H1 (cell line): ENCODE data around the gene MEX3D. TPM values are rescaled to one million over a fixed set of nuclear protein-coding genes. Genes with fewer than 3 reads are reported as not detected.

Source experiments
- BCL11A ChIP-seq, 2 experiments: IDR thresholded peaks; one replicate each; pipeline ENCODE4 v1.6.1; 2011; ENCODE audit warnings: low read depth in 2 of 2, low read length in 2 of 2, mild to moderate bottlenecking in 2 of 2
- CBX5 ChIP-seq: fragments of 300-800, 300-1000 bp; sonication (generic); IDR thresholded peaks from 2 replicates; pipeline ENCODE4 v1.7.1; 2016; ENCODE audit warnings: antibody characterized with exemption, low read length, low read depth
- CHD1 ChIP-seq: IDR thresholded peaks from 2 replicates; pipeline ENCODE4 v1.6.1; 2012; ENCODE audit warnings: low read depth, low read length, improper control_type of control experiment
- CREB1 ChIP-seq: IDR thresholded peaks from 2 replicates; pipeline ENCODE4 v1.6.1; 2012; ENCODE audit warnings: inconsistent platforms
- CTBP2 ChIP-seq: IDR thresholded peaks from 2 replicates; pipeline ENCODE4 v1.7.0; 2011; ENCODE audit warnings: borderline replicate concordance, mild to moderate bottlenecking, moderate library complexity, mixed read lengths, low read length; ENCODE audit not compliant: insufficient read depth, insufficient read length
- CTCF ChIP-seq, 3 experiments: IDR thresholded peaks; 1 replicate in 2 of 3; 2 replicates in 1 of 3; pipeline versions ENCODE4 v1.5.1 to v1.6.1; 2011; ENCODE audit warnings: low read length in 3 of 3, mild to moderate bottlenecking in 3 of 3, inconsistent platforms in 2 of 3, low read depth in 1 of 3, moderate library complexity in 1 of 3; ENCODE audit not compliant: insufficient read depth in 1 of 3; ENCODE audit errors: control extremely low read depth in 1 of 3
- EP300 ChIP-seq, 2 experiments: IDR thresholded peaks; 1 replicate in 1 of 2; 2 replicates in 1 of 2; pipeline ENCODE4 v1.6.1; 2011 to 2012; ENCODE audit warnings: low read depth in 2 of 2, low read length in 2 of 2, mild to moderate bottlenecking in 2 of 2, borderline replicate concordance in 1 of 2, inconsistent platforms in 1 of 2, moderate library complexity in 1 of 2
- GTF2F1 ChIP-seq: IDR thresholded peaks from 2 replicates; pipeline ENCODE4 v1.6.1; 2012; ENCODE audit warnings: low read depth, low read length, improper control_type of control experiment, borderline replicate concordance
- KDM5A ChIP-seq: fragments of 200-600 bp; IDR thresholded peaks from 2 replicates; pipeline ENCODE4 v1.7.1; 2012; ENCODE audit warnings: mild to moderate bottlenecking, low read length, inconsistent platforms, mixed read lengths
- POU5F1 ChIP-seq: IDR thresholded peaks from 2 replicates; pipeline ENCODE4 v1.6.1; 2011; ENCODE audit warnings: low read depth, mild to moderate bottlenecking, low read length, moderate library complexity
- RXRA ChIP-seq: IDR thresholded peaks from 2 replicates; pipeline ENCODE4 v1.6.1; 2011; ENCODE audit warnings: low read depth, mild to moderate bottlenecking, low read length, moderate library complexity; ENCODE audit not compliant: insufficient read depth
- SIRT6 ChIP-seq: IDR thresholded peaks from one replicate; pipeline ENCODE4 v1.7.1; 2012; ENCODE audit warnings: low read length, inconsistent platforms
- SUZ12 ChIP-seq: fragments of 200-600 bp; sonication (generic); IDR thresholded peaks from 2 replicates; pipeline ENCODE4 v1.6.1; 2012; ENCODE audit warnings: mild to moderate bottlenecking, inconsistent platforms, low read length, moderate library complexity, mixed read lengths
- YY1 ChIP-seq: IDR thresholded peaks from 2 replicates; pipeline ENCODE4 v1.6.1; 2011; ENCODE audit warnings: low read depth, mild to moderate bottlenecking, low read length
- polyA plus RNA-seq, 7 experiments: library from polyadenylated mRNA; depleted of rRNA in 3 of 7; stranded (reverse) in 5 of 7; unstranded in 2 of 7; fragments of >200 nt in 5 of 7; fragments of 200-250 nt in 2 of 7; gene quantifications; 1 replicate in 5 of 7; 2 replicates in 1 of 7; 4 replicates in 1 of 7; pipeline versions ENCODE4 v1.2.1 to v1.2.3, GENCODE V29; 2011 to 2013; ENCODE audit warnings: missing spikeins in 2 of 7, mixed read lengths in 2 of 7
- total RNA-seq: library from RNA; stranded (reverse); fragmentation: NEBNext Ultra II Directional; extraction: Animal tissue kit (Norgen Biotek cat#: 25700); gene quantifications from 2 replicates; pipeline ENCODE4 v1.2.1, GENCODE V29; 2021

MEX3D gene
- total and polyA plus RNA-seq, 2 of the 8 experiments (the other 6 are each of a cell fraction or from before 2014, with no cell fraction given), result 20.8 to 78.8 TPM

DNA sequence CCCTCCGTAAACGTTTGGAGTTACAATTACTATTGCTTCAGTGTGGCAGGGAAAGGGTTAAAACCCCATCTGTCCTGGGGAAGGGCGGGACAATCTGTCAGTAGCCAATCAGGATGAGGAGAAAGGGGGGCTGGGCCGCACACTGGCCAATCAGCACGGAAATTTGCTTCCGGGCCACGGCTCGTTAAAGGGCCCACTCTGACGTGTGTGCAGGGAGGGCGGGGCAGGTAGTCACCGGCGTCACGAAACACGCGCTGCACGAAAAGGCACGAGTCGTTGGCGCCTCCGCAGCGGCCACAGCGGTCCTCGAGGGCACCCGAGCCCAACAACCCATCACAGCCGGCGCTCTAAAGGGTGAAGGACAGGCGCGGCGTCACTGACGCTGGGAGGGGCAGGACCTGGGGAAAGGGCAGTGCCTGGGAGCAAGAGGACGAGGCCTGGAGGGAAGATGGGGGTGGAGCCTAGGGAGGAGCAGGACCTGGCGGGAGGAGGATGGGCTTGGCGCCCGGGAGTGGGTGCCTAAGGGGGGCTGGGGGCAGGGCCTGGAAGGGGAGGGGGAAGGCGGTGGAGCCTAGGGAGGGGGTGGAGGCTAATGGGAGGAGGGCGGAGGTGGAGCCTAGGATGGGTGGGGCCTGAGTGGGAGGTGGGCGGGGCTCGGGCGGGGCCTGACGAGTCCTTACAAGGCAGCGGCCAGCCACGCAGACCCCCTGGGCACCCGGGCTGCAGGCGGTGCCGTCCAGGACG, 60.2 kb downstream of the MEX3D start (continued):
- TF ChIP-seq SUZ12 (no peak), GTF2F1 (no peak), YY1 (no peak), CHD1 (no peak), CTBP2 (no peak), POU5F1 (no peak), SIRT6 (no peak), CREB1 (peak; percentile 91), KDM5A (no peak), CBX5 (no peak), RXRA (no peak), EP300 (IDR thresholded peaks at IDR 0.05; ENCODE audit: borderline replicate concordance in 1 of 2, low read depth in 2 of 2, low read length in 2 of 2) (no peak), BCL11A (IDR thresholded peaks at IDR 0.05; ENCODE audit: low read depth in 2 of 2, low read length in 2 of 2) (no peak), CTCF (IDR thresholded peaks at IDR 0.05; ENCODE audit: control extremely low read depth in 1 of 3, insufficient read depth in 1 of 3, low read depth in 1 of 3, low read length in 3 of 3) (no peak)
